Gastrocnemius medialis (tissue), 4 donors: ENCODE measurements around the gene NCOA3.

Source experiments
- POLR2A ChIP-seq, 2 donors: fragments of 450-650 bp; IDR thresholded peaks; one replicate each; pipeline ENCODE4 v1.6.1; 2017; ENCODE audit warnings: antibody characterized with exemption in 2 of 2, mild to moderate bottlenecking in 2 of 2, moderate library complexity in 2 of 2
- TF ChIP-seq, protein P1 (sequence below), 5 experiments: fragments of 450-650 bp in 3 of 5; fragments of 200-600 bp in 2 of 5; sonication (generic) in 2 of 5; IDR thresholded peaks in 4 of 5; conservative IDR thresholded peaks in 1 of 5; 1 replicate in 4 of 5; 2 replicates in 1 of 5; pipeline ENCODE4 v1.5.1; 2016 to 2019; ENCODE audit warnings: antibody characterized with exemption in 5 of 5, mild to moderate bottlenecking in 3 of 5, moderate library complexity in 3 of 5

GRCh38 chr20:47561180-47561579 lies 59.5 kb downstream of the NCOA3 start:
- TF ChIP-seq, protein P1, sequence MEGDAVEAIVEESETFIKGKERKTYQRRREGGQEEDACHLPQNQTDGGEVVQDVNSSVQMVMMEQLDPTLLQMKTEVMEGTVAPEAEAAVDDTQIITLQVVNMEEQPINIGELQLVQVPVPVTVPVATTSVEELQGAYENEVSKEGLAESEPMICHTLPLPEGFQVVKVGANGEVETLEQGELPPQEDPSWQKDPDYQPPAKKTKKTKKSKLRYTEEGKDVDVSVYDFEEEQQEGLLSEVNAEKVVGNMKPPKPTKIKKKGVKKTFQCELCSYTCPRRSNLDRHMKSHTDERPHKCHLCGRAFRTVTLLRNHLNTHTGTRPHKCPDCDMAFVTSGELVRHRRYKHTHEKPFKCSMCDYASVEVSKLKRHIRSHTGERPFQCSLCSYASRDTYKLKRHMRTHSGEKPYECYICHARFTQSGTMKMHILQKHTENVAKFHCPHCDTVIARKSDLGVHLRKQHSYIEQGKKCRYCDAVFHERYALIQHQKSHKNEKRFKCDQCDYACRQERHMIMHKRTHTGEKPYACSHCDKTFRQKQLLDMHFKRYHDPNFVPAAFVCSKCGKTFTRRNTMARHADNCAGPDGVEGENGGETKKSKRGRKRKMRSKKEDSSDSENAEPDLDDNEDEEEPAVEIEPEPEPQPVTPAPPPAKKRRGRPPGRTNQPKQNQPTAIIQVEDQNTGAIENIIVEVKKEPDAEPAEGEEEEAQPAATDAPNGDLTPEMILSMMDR (IDR thresholded peaks at IDR 0.05 in 4 of 5, conservative IDR thresholded peaks at IDR 0.05 in 1 of 5) = no peak
- no peak for TF ChIP-seq POLR2A (IDR thresholded peaks at IDR 0.05)
